AG09309 (cell line): ENCODE results near the gene SLC5A6.

Experiments used
- DNase-seq: peaks from one replicate; pipeline ENCODE4 v3.0.0-alpha.2; 2010; ENCODE audit warnings: low read depth
- H3K4me3 ChIP-seq: 2 replicates; pipeline ENCODE4 v1.5.1; 2011; ENCODE audit warnings: mild to moderate bottlenecking, low read depth, low read length, moderate library complexity; ENCODE audit not compliant: control insufficient read depth
- TF ChIP-seq, protein P1 (sequence below): IDR thresholded peaks from 2 replicates; pipeline ENCODE4 v1.5.1; 2011; ENCODE audit warnings: mild to moderate bottlenecking, low read depth, low read length, inconsistent platforms; ENCODE audit not compliant: insufficient read depth, control insufficient read depth; ENCODE audit errors: missing control alignments

The SLC5A6 gene

DNA sequence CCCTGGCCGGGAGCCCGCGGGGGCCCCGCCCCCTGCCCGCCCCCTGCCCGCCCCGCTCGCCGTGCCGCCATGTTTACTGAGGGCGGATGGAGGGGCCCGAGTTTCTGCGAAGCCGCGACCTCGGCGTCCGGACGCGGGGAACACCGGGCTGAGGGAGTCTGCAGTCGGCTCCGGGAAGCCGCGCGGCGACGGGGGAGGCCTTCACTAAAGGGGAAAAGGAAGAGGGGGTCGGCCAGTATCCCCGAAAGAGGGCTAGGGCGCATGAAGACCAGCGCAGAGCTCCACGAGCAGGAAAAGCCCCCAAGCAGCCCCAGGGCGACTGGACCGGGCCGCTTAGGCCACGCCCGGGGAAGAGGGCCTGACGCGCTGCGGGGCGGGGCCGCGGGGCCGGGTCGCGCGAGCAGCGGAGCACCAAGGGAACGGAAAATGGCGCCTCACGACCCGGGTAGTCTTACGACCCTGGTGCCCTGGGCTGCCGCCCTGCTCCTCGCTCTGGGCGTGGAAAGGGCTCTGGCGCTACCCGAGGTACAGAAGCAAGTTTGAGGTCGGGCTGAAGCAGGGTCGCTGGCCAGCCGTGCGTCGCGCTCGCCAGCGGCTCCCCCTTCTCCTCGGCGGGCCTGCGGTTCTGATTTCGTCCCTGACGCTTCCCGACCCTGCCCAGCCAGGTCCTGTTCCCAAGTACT, at the start of gene SLC5A6, which contains the start of gene ATRAID:
Gene SLC5A6 (minus strand): TSS at position 326 of the 683 bp plus-strand sequence. CDS start 4,618 bp downstream, outside the sequence.
Gene ATRAID (plus strand): TSS at position 99 of the 683 bp plus-strand sequence. CDS start 328 bp downstream, at position 427.
- DNase-seq: peak; percentile 44
- H3K4me3 ChIP-seq: peak within 1 kb of the TSS; percentile 78
- TF ChIP-seq, protein P1, sequence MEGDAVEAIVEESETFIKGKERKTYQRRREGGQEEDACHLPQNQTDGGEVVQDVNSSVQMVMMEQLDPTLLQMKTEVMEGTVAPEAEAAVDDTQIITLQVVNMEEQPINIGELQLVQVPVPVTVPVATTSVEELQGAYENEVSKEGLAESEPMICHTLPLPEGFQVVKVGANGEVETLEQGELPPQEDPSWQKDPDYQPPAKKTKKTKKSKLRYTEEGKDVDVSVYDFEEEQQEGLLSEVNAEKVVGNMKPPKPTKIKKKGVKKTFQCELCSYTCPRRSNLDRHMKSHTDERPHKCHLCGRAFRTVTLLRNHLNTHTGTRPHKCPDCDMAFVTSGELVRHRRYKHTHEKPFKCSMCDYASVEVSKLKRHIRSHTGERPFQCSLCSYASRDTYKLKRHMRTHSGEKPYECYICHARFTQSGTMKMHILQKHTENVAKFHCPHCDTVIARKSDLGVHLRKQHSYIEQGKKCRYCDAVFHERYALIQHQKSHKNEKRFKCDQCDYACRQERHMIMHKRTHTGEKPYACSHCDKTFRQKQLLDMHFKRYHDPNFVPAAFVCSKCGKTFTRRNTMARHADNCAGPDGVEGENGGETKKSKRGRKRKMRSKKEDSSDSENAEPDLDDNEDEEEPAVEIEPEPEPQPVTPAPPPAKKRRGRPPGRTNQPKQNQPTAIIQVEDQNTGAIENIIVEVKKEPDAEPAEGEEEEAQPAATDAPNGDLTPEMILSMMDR: no peak

DNA sequence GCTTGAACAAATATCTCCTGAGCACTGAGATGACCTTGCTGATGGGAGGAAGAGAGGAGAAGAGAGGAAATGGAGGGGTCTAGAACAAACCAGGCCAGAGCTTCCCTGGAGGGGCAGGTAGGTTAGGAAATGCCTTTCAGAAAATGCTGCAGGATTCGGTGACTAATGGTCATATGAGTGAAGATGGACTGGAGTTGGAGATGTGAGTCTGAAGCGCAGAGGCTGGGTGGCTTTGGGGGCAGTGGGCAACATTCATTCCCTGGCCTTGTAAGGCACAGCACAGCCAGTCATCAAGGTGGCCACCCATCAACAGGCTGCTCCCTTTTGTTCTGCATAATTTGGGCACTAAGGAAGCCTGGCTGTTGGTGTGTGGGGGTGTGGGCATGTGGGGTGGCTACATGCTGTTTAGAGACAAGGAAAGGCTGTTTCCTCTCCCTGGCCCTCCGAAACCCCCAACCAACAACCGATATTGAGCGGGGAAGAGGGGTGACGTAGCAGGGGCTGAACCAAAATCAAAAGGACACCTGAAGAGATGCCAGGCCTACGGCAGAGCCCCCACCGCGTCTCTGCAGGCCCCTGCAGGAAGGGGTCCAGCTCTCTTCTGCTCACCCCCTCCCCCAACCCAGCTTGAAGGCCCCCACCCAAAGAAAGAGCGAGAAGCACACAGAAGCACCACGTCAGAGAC, 49.3 kb upstream of the SLC5A6 start:
- no peak overlapping the region for H3K4me3 ChIP-seq
- TF ChIP-seq, protein P1: no peak
- no peak for DNase-seq

DNA sequence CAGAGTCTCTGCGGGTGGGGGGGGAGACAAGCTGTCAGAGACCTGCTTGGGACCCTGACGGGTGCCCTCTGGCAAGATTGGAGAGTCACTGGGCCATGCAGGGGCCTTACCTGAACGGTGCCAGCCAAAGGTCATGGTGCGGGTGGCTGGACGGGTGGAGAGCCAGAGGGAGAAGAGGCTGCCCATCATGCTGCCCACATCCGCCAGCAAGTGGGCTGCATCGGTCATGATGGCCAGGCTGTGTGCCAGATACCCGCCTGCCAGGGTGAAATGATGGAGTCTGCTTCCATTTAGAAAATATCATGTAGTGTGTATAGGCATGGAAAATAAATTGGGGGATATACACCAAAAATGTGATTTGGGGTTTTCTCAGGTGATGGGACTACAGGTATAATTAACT, 46.0 kb upstream of the SLC5A6 start:
- no peak overlapping the region for H3K4me3 ChIP-seq
- DNase-seq: no peak
- TF ChIP-seq, protein P1: no peak

DNA sequence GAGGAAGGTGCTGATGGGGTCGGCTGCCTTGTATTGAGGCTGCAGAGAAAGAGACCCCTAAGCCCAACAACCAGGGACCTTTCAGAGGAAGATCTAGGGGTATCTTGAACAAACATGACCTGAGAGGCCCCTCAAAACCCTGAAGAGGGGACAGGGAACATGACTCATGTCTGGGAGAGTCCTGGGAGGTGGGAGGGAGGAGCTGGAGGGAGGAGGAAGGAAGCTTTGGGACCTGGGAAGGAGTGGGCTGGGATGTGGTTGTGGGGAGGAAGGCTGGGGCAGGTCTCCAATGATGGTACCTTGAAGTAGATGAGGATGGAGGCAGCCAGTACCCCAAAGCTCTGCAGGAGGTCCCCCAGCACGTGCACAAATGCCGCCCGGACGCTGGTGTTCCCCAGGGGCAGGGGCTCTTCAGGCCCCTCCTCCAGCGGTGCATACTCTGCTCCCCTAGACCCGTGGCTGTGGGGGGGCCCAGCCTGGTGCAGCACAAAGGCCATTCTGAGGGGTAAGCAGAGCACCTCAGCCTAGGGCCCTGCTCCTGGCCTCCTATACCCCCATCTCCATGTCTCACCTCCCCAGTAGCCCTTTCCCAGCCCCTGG, 44.9 kb upstream of the SLC5A6 start:
- TF ChIP-seq, protein P1: no peak

DNA sequence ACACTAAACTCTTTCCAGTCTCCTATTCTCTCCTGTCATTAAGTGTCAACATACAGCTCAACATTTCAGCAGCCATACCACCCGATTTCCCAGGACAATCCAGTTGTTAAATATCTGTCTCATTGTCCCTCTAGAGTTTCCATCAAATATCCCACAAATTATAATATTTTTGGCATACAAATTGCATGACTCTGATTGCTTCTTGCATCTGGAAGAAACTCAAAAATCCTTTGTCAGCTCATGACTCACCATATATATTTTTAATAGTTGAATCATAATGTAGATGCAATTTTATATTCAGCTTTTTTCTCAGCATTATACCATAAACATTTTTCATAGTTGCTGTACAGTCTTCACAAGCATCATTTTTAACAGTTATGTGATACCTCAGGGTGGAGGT, 43.6 kb upstream of the SLC5A6 start:
- TF ChIP-seq, protein P1: no peak
- no peak overlapping the region for H3K4me3 ChIP-seq
- DNase-seq: peak; percentile 24

More for the DNA sequence above, 44.9 kb upstream of the SLC5A6 start:
- no peak overlapping the region for H3K4me3 ChIP-seq
- no peak for DNase-seq

DNA sequence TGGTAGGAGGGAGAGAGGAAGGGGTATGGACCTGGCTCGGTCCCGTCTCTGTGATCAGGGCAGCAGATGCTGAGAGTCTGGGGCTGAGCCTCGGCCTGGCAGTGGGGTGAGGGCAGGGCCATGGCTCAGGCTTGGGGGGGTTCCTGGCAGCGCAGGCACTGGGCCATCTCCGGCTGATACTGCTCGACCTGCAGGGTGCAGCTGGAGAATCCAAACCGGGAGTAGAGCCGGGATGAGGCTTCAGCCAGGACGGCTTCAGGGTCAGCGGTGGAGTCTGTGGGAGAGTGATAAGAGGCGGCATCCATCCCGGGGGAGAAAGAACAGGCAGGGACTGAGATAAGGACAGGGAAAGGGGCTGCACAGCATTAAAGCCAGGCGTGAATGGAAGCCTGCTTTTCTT, 43.1 kb upstream of the SLC5A6 start:
- DNase-seq: no peak
- TF ChIP-seq, protein P1: no peak
- H3K4me3 ChIP-seq: no peak overlapping the region
